Measurements from ENCODE around the gene TGFBR2.

GRCh38 chr3:30712991-30713390 is 106.6 kb downstream of the TGFBR2 start:
- TF ChIP-seq POLR2AphosphoS5 (IDR thresholded peaks at IDR 0.05; ENCODE audit: low read depth, low read length) (no peak), REST (IDR thresholded peaks at IDR 0.05; ENCODE audit: insufficient read depth in 1 of 2, low read depth in 2 of 2, low read length in 2 of 2) (no peak), TAF1 (IDR thresholded peaks at IDR 0.05; ENCODE audit: borderline replicate concordance, insufficient read depth, low read length) (no peak), FOXP2 (optimal IDR thresholded peaks at IDR 0.05; ENCODE audit: borderline replicate concordance, extremely low read depth, extremely low read length, insufficient read depth) (no peak)

Data from PFSK-1 (cell line).